ENCODE measurements around the gene TADA2A.

Gene TADA2A

DNA sequence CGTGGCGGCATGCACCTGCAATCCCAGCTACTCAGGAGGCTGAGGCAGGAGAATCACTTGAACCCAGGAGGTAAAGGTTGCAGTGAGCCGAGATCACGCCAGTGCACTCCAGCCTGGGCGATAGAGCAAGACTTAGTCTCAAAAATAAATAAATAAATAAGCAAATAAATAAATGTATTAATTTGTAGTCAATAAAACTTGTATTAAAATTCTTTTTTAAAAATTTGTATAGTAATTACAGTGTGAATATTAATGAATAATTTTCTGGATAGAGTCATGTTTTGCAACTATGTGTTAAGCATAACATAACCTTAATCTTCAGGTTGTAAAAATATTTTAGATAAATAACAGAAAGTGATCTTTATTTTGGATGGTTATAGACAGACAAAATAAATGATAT, 55.8 kb downstream of the TADA2A start:
- H3K27ac ChIP-seq (ENCODE audit: low read depth, low read length, severe bottlenecking), result no peak overlapping the region
- WGBS, 2 experiments (ENCODE audit: insufficient coverage in 2 of 2), result 93% methylated on average over 2 of the region's 5 CpGs; no CpG with 5 or more reads in 1 of the 2 experiments
- no peak overlapping the region for H3K4me3 ChIP-seq (ENCODE audit: extremely low read depth, insufficient read depth, low read length, poor library complexity, severe bottlenecking)
- peaks cover 4% of the 10 kb centered on the region for H3K4me1 ChIP-seq (ENCODE audit: control insufficient read depth, insufficient read depth, low read length, poor library complexity, severe bottlenecking)
- H3K9me3 ChIP-seq (ENCODE audit: control insufficient read depth, low read length), result no peaks in the 10 kb centered on the region
- H3K36me3 ChIP-seq (ENCODE audit: control insufficient read depth, insufficient read depth, low read length), result peaks cover 47% of the 10 kb centered on the region

- peaks cover 4% of the 10 kb centered on the region for H3K4me1 ChIP-seq (ENCODE audit: control insufficient read depth, insufficient read depth, low read length, poor library complexity, severe bottlenecking)
- peaks cover 53% of the 10 kb centered on the region for H3K36me3 ChIP-seq (ENCODE audit: control insufficient read depth, insufficient read depth, low read length)
- H3K27ac ChIP-seq (ENCODE audit: low read depth, low read length, severe bottlenecking), result no peak overlapping the region
- no peak overlapping the region for H3K4me3 ChIP-seq (ENCODE audit: extremely low read depth, insufficient read depth, low read length, poor library complexity, severe bottlenecking)
- no CpG with 5 or more reads among the region's 3 CpGs for WGBS, 2 experiments (ENCODE audit: insufficient coverage in 2 of 2)
- H3K9me3 ChIP-seq (ENCODE audit: control insufficient read depth, low read length), result no peaks in the 10 kb centered on the region
These were observed 56.4 kb downstream of the TADA2A start for GRCh38 chr17:37463039-37463438.

DNA sequence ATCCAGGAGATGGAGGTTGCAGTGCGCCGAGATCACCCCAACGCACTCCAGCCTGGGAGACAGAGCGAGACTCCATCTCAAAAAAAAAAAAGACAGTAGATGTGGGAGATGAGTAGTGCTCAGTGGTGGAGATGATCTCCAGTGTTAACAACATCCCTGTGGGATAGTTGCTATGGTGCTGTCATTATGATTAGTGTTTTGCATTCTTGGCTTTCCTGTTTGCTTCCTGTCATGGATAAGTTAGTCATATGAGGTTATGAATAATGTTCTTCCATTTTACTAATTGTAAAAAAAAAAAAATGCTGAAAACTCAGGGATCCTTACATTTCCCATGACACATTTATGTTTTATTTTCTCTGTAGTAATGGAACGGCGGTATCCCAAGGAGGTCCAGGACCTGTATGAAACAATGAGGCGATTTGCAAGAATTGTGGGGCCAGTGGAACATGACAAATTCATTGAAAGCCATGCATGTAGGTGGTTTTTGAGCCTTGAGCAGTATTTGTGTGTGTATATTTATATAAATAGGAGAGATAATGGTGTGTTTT, 58.5 kb downstream of the TADA2A start:
- WGBS, 2 experiments (ENCODE audit: insufficient coverage in 2 of 2), result 89 to 98% methylated on average over 7 of the region's 7 CpGs
- Histone ChIP-seq H3K27ac (ENCODE audit: low read depth, low read length, severe bottlenecking) (no peak overlapping the region), H3K9me3 (ENCODE audit: control insufficient read depth, low read length) (no peaks in the 10 kb centered on the region), H3K36me3 (ENCODE audit: control insufficient read depth, insufficient read depth, low read length) (peaks cover 59% of the 10 kb centered on the region), H3K4me3 (ENCODE audit: extremely low read depth, insufficient read depth, low read length, poor library complexity, severe bottlenecking) (no peak overlapping the region), H3K4me1 (ENCODE audit: control insufficient read depth, insufficient read depth, low read length, poor library complexity, severe bottlenecking) (no peaks in the 10 kb centered on the region)

- Histone ChIP-seq H3K4me3 (ENCODE audit: extremely low read depth, insufficient read depth, low read length, poor library complexity, severe bottlenecking) (no peak overlapping the region), H3K36me3 (ENCODE audit: control insufficient read depth, insufficient read depth, low read length) (peaks cover 64% of the 10 kb centered on the region), H3K4me1 (ENCODE audit: control insufficient read depth, insufficient read depth, low read length, poor library complexity, severe bottlenecking) (no peaks in the 10 kb centered on the region), H3K27ac (ENCODE audit: low read depth, low read length, severe bottlenecking) (no peak overlapping the region), H3K9me3 (ENCODE audit: control insufficient read depth, low read length) (no peaks in the 10 kb centered on the region)
- no CpG with 5 or more reads among the region's 1 CpG for WGBS, 2 experiments (ENCODE audit: insufficient coverage in 2 of 2)
These were observed 59.8 kb downstream of the TADA2A start for GRCh38 chr17:37466471-37466870.

GRCh38 chr17:37470181-37470580, 63.5 kb downstream of the TADA2A start:
- WGBS, 2 experiments (ENCODE audit: insufficient coverage in 2 of 2), result 89 to 95% methylated on average over 5 to 7 of the region's 7 CpGs
- Histone ChIP-seq H3K9me3 (ENCODE audit: control insufficient read depth, low read length) (no peaks in the 10 kb centered on the region), H3K4me1 (ENCODE audit: control insufficient read depth, insufficient read depth, low read length, poor library complexity, severe bottlenecking) (no peaks in the 10 kb centered on the region), H3K4me3 (ENCODE audit: extremely low read depth, insufficient read depth, low read length, poor library complexity, severe bottlenecking) (no peak overlapping the region), H3K27ac (ENCODE audit: low read depth, low read length, severe bottlenecking) (no peak overlapping the region), H3K36me3 (ENCODE audit: control insufficient read depth, insufficient read depth, low read length) (peaks cover 77% of the 10 kb centered on the region)

DNA sequence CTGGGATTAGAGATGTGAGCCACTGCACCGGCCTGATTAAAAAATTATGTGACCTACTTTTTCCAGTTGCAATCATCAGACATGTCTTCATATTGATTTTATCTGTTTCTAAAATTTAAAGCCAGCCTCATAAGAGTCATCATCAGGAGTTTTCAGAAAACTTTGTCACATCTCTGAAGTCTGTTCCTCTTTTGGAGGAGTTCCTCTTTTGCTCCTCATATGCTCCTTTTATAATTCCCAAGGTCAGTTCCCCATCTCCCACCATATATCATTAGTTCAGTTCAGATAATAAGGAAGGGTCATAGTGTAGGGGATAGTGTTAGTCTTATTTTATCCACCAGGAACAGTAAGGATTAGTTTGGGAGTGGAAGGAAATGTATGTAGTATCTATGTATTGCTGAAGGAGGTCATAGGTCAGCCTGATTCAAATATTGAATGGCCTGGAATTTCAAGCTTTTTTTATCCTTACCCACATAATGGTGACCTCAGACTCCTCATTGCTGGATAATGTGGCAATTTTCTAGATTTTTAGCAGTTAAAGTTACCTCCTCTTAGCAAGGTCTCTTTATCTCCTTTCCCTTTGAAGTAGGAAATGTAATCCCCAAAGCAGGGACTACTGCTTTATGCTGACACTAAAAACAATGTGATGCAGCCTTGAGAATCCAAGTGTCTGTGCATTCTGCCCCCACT, 69.2 kb downstream of the TADA2A start:
- Histone ChIP-seq H3K27ac (ENCODE audit: low read depth, low read length, severe bottlenecking) (no peak overlapping the region), H3K9me3 (ENCODE audit: control insufficient read depth, low read length) (no peaks in the 10 kb centered on the region), H3K4me3 (ENCODE audit: extremely low read depth, insufficient read depth, low read length, poor library complexity, severe bottlenecking) (no peak overlapping the region), H3K36me3 (ENCODE audit: control insufficient read depth, insufficient read depth, low read length) (peaks cover 86% of the 10 kb centered on the region), H3K4me1 (ENCODE audit: control insufficient read depth, insufficient read depth, low read length, poor library complexity, severe bottlenecking) (peaks cover 11% of the 10 kb centered on the region)
- 80% methylated on average over 1 of the region's 1 CpG; no CpG with 5 or more reads in 1 of the 2 experiments for WGBS, 2 experiments (ENCODE audit: insufficient coverage in 2 of 2)

- WGBS, 2 experiments (ENCODE audit: insufficient coverage in 2 of 2), result 98% methylated on average over 4 of the region's 4 CpGs
- Histone ChIP-seq H3K4me3 (ENCODE audit: extremely low read depth, insufficient read depth, low read length, poor library complexity, severe bottlenecking) (no peak overlapping the region), H3K27ac (ENCODE audit: low read depth, low read length, severe bottlenecking) (peak overlapping the region; percentile 48), H3K9me3 (ENCODE audit: control insufficient read depth, low read length) (no peaks in the 10 kb centered on the region), H3K4me1 (ENCODE audit: control insufficient read depth, insufficient read depth, low read length, poor library complexity, severe bottlenecking) (peaks cover 11% of the 10 kb centered on the region), H3K36me3 (ENCODE audit: control insufficient read depth, insufficient read depth, low read length) (peaks cover 83% of the 10 kb centered on the region)
These were observed 69.9 kb downstream of the TADA2A start for GRCh38 chr17:37476431-37477120.

- Histone ChIP-seq H3K9me3 (ENCODE audit: control insufficient read depth, low read length) (no peaks in the 10 kb centered on the region), H3K4me1 (ENCODE audit: control insufficient read depth, insufficient read depth, low read length, poor library complexity, severe bottlenecking) (peaks cover 20% of the 10 kb centered on the region), H3K4me3 (ENCODE audit: extremely low read depth, insufficient read depth, low read length, poor library complexity, severe bottlenecking) (no peak overlapping the region), H3K36me3 (ENCODE audit: control insufficient read depth, insufficient read depth, low read length) (peaks cover 69% of the 10 kb centered on the region), H3K27ac (ENCODE audit: low read depth, low read length, severe bottlenecking) (no peak overlapping the region)
- 95 to 100% methylated on average over 2 of the region's 2 CpGs for WGBS, 2 experiments (ENCODE audit: insufficient coverage in 2 of 2)
These were observed 71.5 kb downstream of the TADA2A start for GRCh38 chr17:37478187-37478586.

GRCh38 chr17:37479025-37479424, 72.3 kb downstream of the TADA2A start:
- Histone ChIP-seq H3K9me3 (ENCODE audit: control insufficient read depth, low read length) (no peaks in the 10 kb centered on the region), H3K36me3 (ENCODE audit: control insufficient read depth, insufficient read depth, low read length) (peaks cover 60% of the 10 kb centered on the region), H3K27ac (ENCODE audit: low read depth, low read length, severe bottlenecking) (no peak overlapping the region), H3K4me3 (ENCODE audit: extremely low read depth, insufficient read depth, low read length, poor library complexity, severe bottlenecking) (no peak overlapping the region), H3K4me1 (ENCODE audit: control insufficient read depth, insufficient read depth, low read length, poor library complexity, severe bottlenecking) (peaks cover 27% of the 10 kb centered on the region)
- WGBS, 2 experiments (ENCODE audit: insufficient coverage in 2 of 2), result 93 to 100% methylated on average over 1 of the region's 1 CpG

- 86 to 100% methylated on average over 1 of the region's 2 CpGs for WGBS, 2 experiments (ENCODE audit: insufficient coverage in 2 of 2)
- Histone ChIP-seq H3K36me3 (ENCODE audit: control insufficient read depth, insufficient read depth, low read length) (peaks cover 51% of the 10 kb centered on the region), H3K4me3 (ENCODE audit: extremely low read depth, insufficient read depth, low read length, poor library complexity, severe bottlenecking) (no peak overlapping the region)
These were observed 73.7 kb downstream of the TADA2A start for GRCh38 chr17:37480427-37480826.

More at GRCh38 chr17:37480427-37480826, 73.7 kb downstream of the TADA2A start:
- Histone ChIP-seq H3K4me1 (ENCODE audit: control insufficient read depth, insufficient read depth, low read length, poor library complexity, severe bottlenecking) (peaks cover 27% of the 10 kb centered on the region), H3K9me3 (ENCODE audit: control insufficient read depth, low read length) (no peaks in the 10 kb centered on the region), H3K27ac (ENCODE audit: low read depth, low read length, severe bottlenecking) (no peak overlapping the region)
